OCI-LY7 (cell line): ENCODE results near the gene FRAT1. TPM values are rescaled to one million over a fixed set of nuclear protein-coding genes. Genes with fewer than 3 reads are reported as not detected.

Source experiments
- BruUV-seq: library from RNA; stranded (reverse); fragments of 400-500 nt; replicated peaks from 2 replicates; lab custom pipeline; 2021; lab: Mats Ljungman, UMichigan
- CTCF ChIA-PET: fragments of 300-600 bp; sonication (Branson Sonifier 250); formaldehyde crosslinking; loops from one replicate; lab custom pipeline; 2022; ENCODE audit warnings: antibody characterized with exemption; ENCODE audit not compliant: unreplicated experiment; lab: Charles Lee
- POLR2A ChIA-PET: fragments of 300-600 bp; sonication (Branson Sonifier 250); formaldehyde crosslinking; loops from one replicate; lab custom pipeline; 2022; ENCODE audit warnings: antibody characterized with exemption; lab: Charles Lee
- DNase-seq: peaks from one replicate; pipeline ENCODE4 v3.0.0-alpha.2; 2015; ENCODE audit warnings: low spot score
- H2AFZ ChIP-seq: fragments of 200-600 bp; sonication (generic), shearing (Covaris generic); 2 replicates; pipeline ENCODE4 v1.6.1; 2014; ENCODE audit warnings: mild to moderate bottlenecking, antibody characterized with exemption, low read length, moderate library complexity
- H3K27ac ChIP-seq: fragments of 200-600 bp; sonication (generic); 2 replicates; pipeline ENCODE4 v1.5.1; 2014; ENCODE audit warnings: mixed run types, low read depth, mild to moderate bottlenecking, moderate library complexity, low read length, inconsistent platforms; ENCODE audit not compliant: poor library complexity, severe bottlenecking
- H3K36me3 ChIP-seq: fragments of 200-600 bp; sonication (generic); 2 replicates; pipeline ENCODE4 v1.6.1; 2014; ENCODE audit warnings: mild to moderate bottlenecking, antibody characterized with exemption, low read length, moderate library complexity, mixed read lengths; ENCODE audit not compliant: insufficient read depth
- H3K4me1 ChIP-seq: fragments of 200-600 bp; sonication (generic); 2 replicates; pipeline ENCODE4 v1.5.1; 2014; ENCODE audit warnings: mild to moderate bottlenecking, low read length; ENCODE audit not compliant: insufficient read depth, poor library complexity, severe bottlenecking
- H3K4me2 ChIP-seq: fragments of 200-600 bp; sonication (generic); 2 replicates; pipeline ENCODE4 v1.6.1; 2014; ENCODE audit warnings: mild to moderate bottlenecking, low read length
- H3K4me3 ChIP-seq: fragments of 200-600 bp; sonication (generic); 2 replicates; pipeline ENCODE4 v1.5.1; 2014; ENCODE audit warnings: mild to moderate bottlenecking, low read depth, low read length; ENCODE audit not compliant: poor library complexity, severe bottlenecking
- H3K79me2 ChIP-seq: fragments of 200-600 bp; sonication (generic); 2 replicates; pipeline ENCODE4 v1.6.1; 2016; ENCODE audit warnings: low read depth, mild to moderate bottlenecking, low read length, moderate library complexity, mixed read lengths; ENCODE audit not compliant: insufficient read depth
- H3K9me2 ChIP-seq: fragments of 200-600 bp; sonication (generic); 2 replicates; pipeline ENCODE4 v1.6.1; 2016; ENCODE audit warnings: mild to moderate bottlenecking, low read length, mixed read lengths; ENCODE audit not compliant: insufficient read depth
- H3K9me3 ChIP-seq: fragments of 200-600 bp; sonication (generic); 2 replicates; pipeline ENCODE4 v1.6.1; 2014; ENCODE audit warnings: mild to moderate bottlenecking, mixed run types, low read length, mixed read lengths
- H4K20me1 ChIP-seq: fragments of 200-600 bp; sonication (generic); 2 replicates; pipeline ENCODE4 v1.6.1; 2014; ENCODE audit warnings: mild to moderate bottlenecking, antibody characterized with exemption, low read length, moderate library complexity, mixed read lengths; ENCODE audit not compliant: insufficient read depth
- EZH2phosphoT487 ChIP-seq: fragments of 200-600 bp; sonication (generic); IDR thresholded peaks from 2 replicates; pipeline ENCODE4 v1.6.1; 2018; ENCODE audit warnings: low read depth, borderline replicate concordance, mild to moderate bottlenecking, mixed run types, antibody characterized with exemption, low read length, moderate library complexity, mixed read lengths
- intact Hi-C: fragments of 100-400 bp; cut with micrococcal nuclease; formaldehyde crosslinking; loops from one replicate; pipeline ENCODE4 v1.10.0; 2022; ENCODE audit not compliant: unreplicated experiment
- total RNA-seq, 2 experiments: library from RNA; depleted of rRNA in 1 of 2; stranded (reverse); fragments of >200 nt in 1 of 2; shearing (Covaris generic) in 1 of 2; gene quantifications; 2 replicates each; pipeline ENCODE4 v1.2.3, GENCODE V29; 2014 to 2022
- TF ChIP-seq, protein P1 (sequence below): fragments of 200-600 bp; sonication (generic); conservative IDR thresholded peaks from 2 replicates; pipeline ENCODE4 v1.5.1; 2014; ENCODE audit warnings: mild to moderate bottlenecking, antibody characterized with exemption, low read length, moderate library complexity, mixed read lengths

The FRAT1 gene
- total RNA-seq, 2 experiments from 2014 or later, result 7.0 to 12.2 TPM

DNA sequence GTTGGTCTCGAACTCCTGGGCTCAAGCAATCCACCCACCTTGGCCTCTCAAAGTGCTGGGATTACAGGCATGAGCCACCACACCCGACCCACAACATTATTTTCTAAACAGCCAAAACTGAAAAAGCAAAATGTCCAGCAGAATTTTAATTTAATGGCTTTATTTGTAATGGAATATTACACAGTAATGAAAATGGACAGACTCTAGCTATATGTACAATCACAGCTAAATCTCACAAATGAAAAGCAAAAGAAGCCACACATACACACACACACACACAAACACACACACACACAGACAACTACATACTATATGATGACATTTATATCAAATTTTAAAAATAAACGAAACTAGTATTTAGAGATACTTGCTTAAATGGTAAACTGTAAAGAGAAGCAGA lies 45.4 kb upstream of the FRAT1 start:
- Histone ChIP-seq H3K4me3 (no peak overlapping the region), H3K36me3 (peaks cover 31% of the 10 kb centered on the region), H3K4me1 (peaks cover 25% of the 10 kb centered on the region), H3K27ac (no peak overlapping the region), H3K9me2 (no peaks in the 10 kb centered on the region), H4K20me1 (no peaks in the 10 kb centered on the region), H3K79me2 (peaks cover 74% of the 10 kb centered on the region), H2AFZ (no peak overlapping the region), H3K4me2 (no peak overlapping the region), H3K9me3 (peaks cover 19% of the 10 kb centered on the region; the same call in 1 of the 2 replicates)
- intact Hi-C loops, result no loop called here
- ChIA-PET CTCF (no interaction called here), POLR2A (interaction anchor here (0.5 to 1.2 kb wide), 4 partner anchors 12 to 73 kb away, joined by 3 to 11 read pairs (median 7); no protein-coding TSS in a partner anchor)
- DNase-seq, result no peak
- BruUV-seq, result no TSS peak
- TF ChIP-seq, protein P1, sequence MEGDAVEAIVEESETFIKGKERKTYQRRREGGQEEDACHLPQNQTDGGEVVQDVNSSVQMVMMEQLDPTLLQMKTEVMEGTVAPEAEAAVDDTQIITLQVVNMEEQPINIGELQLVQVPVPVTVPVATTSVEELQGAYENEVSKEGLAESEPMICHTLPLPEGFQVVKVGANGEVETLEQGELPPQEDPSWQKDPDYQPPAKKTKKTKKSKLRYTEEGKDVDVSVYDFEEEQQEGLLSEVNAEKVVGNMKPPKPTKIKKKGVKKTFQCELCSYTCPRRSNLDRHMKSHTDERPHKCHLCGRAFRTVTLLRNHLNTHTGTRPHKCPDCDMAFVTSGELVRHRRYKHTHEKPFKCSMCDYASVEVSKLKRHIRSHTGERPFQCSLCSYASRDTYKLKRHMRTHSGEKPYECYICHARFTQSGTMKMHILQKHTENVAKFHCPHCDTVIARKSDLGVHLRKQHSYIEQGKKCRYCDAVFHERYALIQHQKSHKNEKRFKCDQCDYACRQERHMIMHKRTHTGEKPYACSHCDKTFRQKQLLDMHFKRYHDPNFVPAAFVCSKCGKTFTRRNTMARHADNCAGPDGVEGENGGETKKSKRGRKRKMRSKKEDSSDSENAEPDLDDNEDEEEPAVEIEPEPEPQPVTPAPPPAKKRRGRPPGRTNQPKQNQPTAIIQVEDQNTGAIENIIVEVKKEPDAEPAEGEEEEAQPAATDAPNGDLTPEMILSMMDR, result no peak
- TF ChIP-seq EZH2phosphoT487, result no peak

DNA sequence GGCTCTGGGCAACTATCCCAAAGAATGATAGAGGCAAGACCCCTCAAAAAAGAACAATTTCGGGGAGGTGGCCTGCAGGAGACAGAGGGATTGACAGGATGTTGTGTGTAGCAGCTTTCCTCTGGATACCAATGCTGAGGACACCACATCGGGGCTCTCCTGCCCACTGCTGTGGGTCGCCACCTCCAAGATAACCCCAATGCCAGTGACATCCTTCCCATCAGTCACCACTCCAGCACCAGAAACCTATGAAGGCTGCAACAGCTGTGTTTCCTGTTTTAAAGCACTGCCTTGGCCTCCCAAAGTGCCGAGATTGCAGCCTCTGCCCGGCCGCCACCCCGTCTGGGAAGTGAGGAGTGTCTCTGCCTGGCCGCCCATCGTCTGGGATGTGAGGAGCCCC lies 44.2 kb upstream of the FRAT1 start:
- Histone ChIP-seq H3K4me2 (peak overlapping the region; percentile 73), H3K4me1 (peaks cover 36% of the 10 kb centered on the region), H4K20me1 (no peaks in the 10 kb centered on the region), H3K79me2 (peaks cover 74% of the 10 kb centered on the region), H3K36me3 (peaks cover 27% of the 10 kb centered on the region), H2AFZ (0 out of 2 replicates have a peak overlapping the region, but pooled peaks have one; percentile 1), H3K9me3 (peaks cover 16% of the 10 kb centered on the region; the same call in 1 of the 2 replicates), H3K9me2 (no peaks in the 10 kb centered on the region), H3K27ac (peak overlapping the region; percentile 74), H3K4me3 (peak overlapping the region; percentile 52)
- DNase-seq, result peak; percentile 72
- POLR2A ChIA-PET, result interaction anchor here (0.6 to 1.2 kb wide), 7 partner anchors 9 to 74 kb away, joined by 3 to 11 read pairs (median 3); no protein-coding TSS in a partner anchor
- no peak for TF ChIP-seq EZH2phosphoT487
- TF ChIP-seq, protein P1, result no peak
- BruUV-seq, result no TSS peak
- CTCF ChIA-PET, result no interaction called here
- intact Hi-C loops, result loop anchor here (5.0 kb wide), 1 partner anchor 127 kb away; the partner anchor contains the start of gene RRP12

DNA sequence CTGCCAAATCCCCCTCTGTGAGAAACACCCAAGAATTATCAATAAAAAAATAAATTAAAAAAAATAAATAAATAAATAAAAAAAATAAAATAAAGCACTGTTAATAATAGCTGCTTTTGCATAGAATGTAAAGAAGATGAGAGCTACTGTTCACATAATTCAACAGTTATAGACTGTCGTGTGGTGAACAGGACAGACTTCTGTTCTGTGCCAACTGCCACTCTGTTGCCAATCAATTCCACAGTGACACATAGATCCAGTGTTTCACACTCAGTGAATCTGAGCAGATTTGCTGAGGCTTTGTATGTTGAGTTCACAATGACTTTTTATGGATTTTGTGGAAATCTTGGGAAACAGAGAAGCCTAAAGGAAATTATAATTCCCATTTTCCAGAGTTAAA lies 41.5 kb upstream of the FRAT1 start:
- intact Hi-C loops, result loop anchor here (5.0 kb wide), 1 partner anchor 125 kb away; the partner anchor contains the start of gene RRP12
- H3K9me2 ChIP-seq, result no peaks in the 10 kb centered on the region
- peaks cover 74% of the 10 kb centered on the region for H3K79me2 ChIP-seq
- H3K9me3 ChIP-seq, result peaks cover 9% of the 10 kb centered on the region; the same call in 1 of the 2 replicates
- peaks cover 52% of the 10 kb centered on the region for H3K4me1 ChIP-seq
- H3K36me3 ChIP-seq, result peaks cover 21% of the 10 kb centered on the region
- TF ChIP-seq EZH2phosphoT487, result no peak
- TF ChIP-seq, protein P1, result no peak
- CTCF ChIA-PET, result interaction anchor here (1.1 kb wide), 1 partner anchor 56 kb away, joined by 3 read pairs; no protein-coding TSS in a partner anchor
- POLR2A ChIA-PET, result interaction anchor here (0.6 to 2.1 kb wide), 6 partner anchors 8 to 1983 kb away, joined by 3 to 14 read pairs (median 4); no protein-coding TSS in a partner anchor
- no TSS peak for BruUV-seq
- H3K27ac ChIP-seq, result peak overlapping the region; percentile 94
- peak; percentile 72 for DNase-seq
- H4K20me1 ChIP-seq, result no peaks in the 10 kb centered on the region
- H2AFZ ChIP-seq, result no peak overlapping the region; the same call in 1 of the 2 replicates
- H3K4me2 ChIP-seq, result peak overlapping the region; percentile 93
- H3K4me3 ChIP-seq, result peak overlapping the region; percentile 64
